GM12878 (cell line): Measurements from ENCODE around the gene LIX1. TPM values are rescaled to one million over a fixed set of nuclear protein-coding genes. Genes with fewer than 3 reads are reported as not detected.

Experiments used
- ATAC-seq: fragments of 200-7000 bp; cut with Tn5 transposase; 3 replicates; pipeline ENCODE4 v1.9.1; 2020; ENCODE audit warnings: mild to moderate bottlenecking, moderate library complexity
- BruUV-seq: library from RNA; stranded (reverse); fragments of 400-500 nt; replicated peaks from 2 replicates; lab custom pipeline; 2021; lab: Mats Ljungman, UMichigan
- CTCF ChIA-PET: fragments of 300-600 bp; sonication (Branson Sonifier 250); formaldehyde crosslinking; extraction: SDS; loops from one replicate; lab custom pipeline; 2021; ENCODE audit warnings: inconsistent platforms; lab: Yijun Ruan, JAX
- POLR2A ChIA-PET: fragments of 350-600 bp; formaldehyde crosslinking; extraction: SDS; loops from one replicate; lab custom pipeline; 2021; ENCODE audit warnings: inconsistent platforms; lab: Charles Lee
- RAD21 ChIA-PET: fragments of 300-600 bp; sonication (Branson Sonifier 250); formaldehyde crosslinking; loops from one replicate; lab custom pipeline; 2023; ENCODE audit warnings: antibody characterized with exemption; ENCODE audit not compliant: unreplicated experiment; lab: Charles Lee
- SMC1A ChIA-PET: fragments of 300-600 bp; sonication (Branson Sonifier 250); formaldehyde crosslinking; loops from one replicate; lab custom pipeline; 2023; ENCODE audit not compliant: unreplicated experiment, uncharacterized antibody; lab: Charles Lee
- DNase-seq: peaks from one replicate; pipeline ENCODE4 v3.0.0-alpha.2; 2011; ENCODE audit warnings: low read depth, low spot score
- FAIRE-seq: peaks from 3 replicates; lab custom pipeline; 2011; peaks lifted over from hg19 to GRCh38; lab: Jason Lieb, UNC
- H2AFZ ChIP-seq: 2 replicates; pipeline ENCODE4 v1.6.0; 2011; ENCODE audit warnings: low read depth, low read length, control low read depth; ENCODE audit not compliant: control insufficient read depth
- H3K27ac ChIP-seq: 2 replicates; pipeline ENCODE4 v1.5.1; 2011; ENCODE audit warnings: control low read depth; ENCODE audit not compliant: control insufficient read depth, insufficient read depth
- H3K27me3 ChIP-seq, 2 experiments: replicated peaks in 1 of 2; 2 replicates each; pipeline versions ENCODE4 v1.6.0 to v1.6.1; 2011; ENCODE audit warnings: low read length in 1 of 2; ENCODE audit not compliant: control insufficient read depth in 2 of 2, insufficient read depth in 2 of 2
- H3K36me3 ChIP-seq, 2 experiments: 2 replicates each; pipeline ENCODE4 v1.5.1; 2011; ENCODE audit warnings: low read length in 1 of 2; ENCODE audit not compliant: control insufficient read depth in 2 of 2, insufficient read depth in 2 of 2
- H3K4me1 ChIP-seq: 2 replicates; pipeline ENCODE4 v1.6.1; 2011; ENCODE audit warnings: mild to moderate bottlenecking, low read length, moderate library complexity, mixed read lengths; ENCODE audit not compliant: control insufficient read depth, insufficient read depth
- H3K4me2 ChIP-seq: 2 replicates; pipeline ENCODE4 v1.6.0; 2011; ENCODE audit warnings: control low read depth; ENCODE audit not compliant: control insufficient read depth, insufficient read depth
- H3K4me3 ChIP-seq: fragments of 200-600 bp; sonication (generic); 2 replicates; pipeline ENCODE4 v1.5.1; 2016
- H3K79me2 ChIP-seq: 2 replicates; pipeline ENCODE4 v1.6.0; 2011; ENCODE audit warnings: low read length; ENCODE audit not compliant: control insufficient read depth, insufficient read depth
- H3K9ac ChIP-seq: 2 replicates; pipeline ENCODE4 v1.8.0; 2011; ENCODE audit warnings: low read length, control low read depth, mixed read lengths; ENCODE audit not compliant: control insufficient read depth, insufficient read depth
- H3K9me3 ChIP-seq: replicated peaks from 3 replicates; pipeline ENCODE4 v1.5.1; 2011; ENCODE audit warnings: mild to moderate bottlenecking, low read length; ENCODE audit not compliant: control insufficient read depth, insufficient read depth
- H4K20me1 ChIP-seq: 2 replicates; pipeline ENCODE4 v1.6.0; 2011; ENCODE audit not compliant: control insufficient read depth, insufficient read depth
- BHLHE40 ChIP-seq, 2 experiments: fragments of 450-650 bp in 1 of 2; IDR thresholded peaks; 2 replicates each; pipeline ENCODE4 v1.6.1; 2011 to 2017; ENCODE audit warnings: low read depth in 2 of 2, borderline replicate concordance in 1 of 2, improper control_type of control experiment in 1 of 2, low read length in 1 of 2, mild to moderate bottlenecking in 1 of 2
- EGR1 ChIP-seq, 2 experiments: IDR thresholded peaks; 1 replicate in 1 of 2; 2 replicates in 1 of 2; pipeline ENCODE4 v1.6.1; 2011 to 2012; ENCODE audit warnings: low read depth in 2 of 2, low read length in 2 of 2, borderline replicate concordance in 1 of 2, mild to moderate bottlenecking in 1 of 2, moderate library complexity in 1 of 2
- HDGF ChIP-seq: fragments of 450-650 bp; IDR thresholded peaks from 2 replicates; pipeline ENCODE4 v1.6.1; 2016; ENCODE audit warnings: antibody characterized with exemption
- NFYA ChIP-seq: IDR thresholded peaks from 2 replicates; pipeline ENCODE4 v1.6.1; 2011; ENCODE audit warnings: low read depth, mild to moderate bottlenecking, low read length, improper control_type of control experiment, borderline replicate concordance
- POU2F2 ChIP-seq: IDR thresholded peaks from 3 replicates; pipeline ENCODE4 v1.6.1; 2011; ENCODE audit warnings: low read depth, mild to moderate bottlenecking, low read length, borderline replicate concordance
- YBX1 ChIP-seq: fragments of 450-650 bp; IDR thresholded peaks from 2 replicates; pipeline ENCODE4 v1.6.1; 2016; ENCODE audit warnings: antibody characterized with exemption
- YY1 ChIP-seq: IDR thresholded peaks from 2 replicates; pipeline ENCODE4 v1.6.1; 2011; ENCODE audit warnings: low read depth, mild to moderate bottlenecking, low read length
- ZBTB40 ChIP-seq: fragments of 450-650 bp; IDR thresholded peaks from 2 replicates; pipeline ENCODE4 v1.6.1; 2016; ENCODE audit warnings: mild to moderate bottlenecking, moderate library complexity, borderline replicate concordance
- ZSCAN29 ChIP-seq: fragments of 450-650 bp; IDR thresholded peaks from 2 replicates; pipeline ENCODE4 v1.6.1; 2017; ENCODE audit warnings: mild to moderate bottlenecking, moderate library complexity
- WGBS: methylation state at CpG from one replicate; pipeline ENCODE4 v1.1.6; 2016; ENCODE audit warnings: low lambda C conversion rate; ENCODE audit not compliant: insufficient replicate concordance, insufficient coverage; ENCODE audit errors: missing lambda C conversion rate; 5-methylcytosine and 5-hydroxymethylcytosine counted together
- in situ Hi-C: fragments of 300-500 bp; cut with MboI; formaldehyde crosslinking; loops from 9 replicates; pipeline ENCODE4 v1.14.3; 2018; ENCODE audit warnings: mixed read lengths
- intact Hi-C: fragments of 100-400 bp; cut with micrococcal nuclease; formaldehyde crosslinking; loops from one replicate; pipeline ENCODE4 v1.14.2; 2022; ENCODE audit not compliant: unreplicated experiment
- polyA plus RNA-seq, 11 experiments: library from polyadenylated mRNA; depleted of rRNA in 4 of 11; unstranded in 6 of 11; stranded (reverse) in 5 of 11; fragments of >200 nt; fragmentation: Nextera tagmentation in 4 of 11; fragmentation: Illumina TruSeq in 1 of 11; extraction: Ambion mirVana in 4 of 11; extraction: Trizol in 1 of 11; gene quantifications; 1 replicate in 1 of 11; 2 replicates in 10 of 11; pipeline versions ENCODE4 v1.2.1 to v1.2.3, GENCODE V29; 2011 to 2016; ENCODE audit warnings: inconsistent platforms in 2 of 11, missing spikeins in 2 of 11, low read depth in 1 of 11
- total RNA-seq, 4 experiments: library from RNA; depleted of rRNA in 3 of 4; stranded (reverse); fragments of >200 nt in 3 of 4; fragmentation: Illumina TruSeq in 1 of 4; extraction: Trizol in 1 of 4; gene quantifications; 2 replicates each; pipeline versions ENCODE4 v1.2.1 to v1.2.3, GENCODE V29; 2013 to 2021
- TF ChIP-seq, protein P1 (sequence below): IDR thresholded peaks from 2 replicates; pipeline ENCODE4 v1.6.1; 2012; ENCODE audit warnings: mild to moderate bottlenecking, low read depth, low read length
- TF ChIP-seq, protein P2 (sequence below): fragments of 150-350 bp; IDR thresholded peaks from 2 replicates; pipeline ENCODE4 v1.6.1; 2016; ENCODE audit warnings: low read depth, low read length

Gene LIX1
- total and polyA plus RNA-seq, 10 of the 15 experiments (the other 5 are each of a cell fraction or from before 2014, with no cell fraction given) = 0.02 to 0.07 (median 0.04) TPM; not detected in 5

- TF ChIP-seq, protein P1, sequence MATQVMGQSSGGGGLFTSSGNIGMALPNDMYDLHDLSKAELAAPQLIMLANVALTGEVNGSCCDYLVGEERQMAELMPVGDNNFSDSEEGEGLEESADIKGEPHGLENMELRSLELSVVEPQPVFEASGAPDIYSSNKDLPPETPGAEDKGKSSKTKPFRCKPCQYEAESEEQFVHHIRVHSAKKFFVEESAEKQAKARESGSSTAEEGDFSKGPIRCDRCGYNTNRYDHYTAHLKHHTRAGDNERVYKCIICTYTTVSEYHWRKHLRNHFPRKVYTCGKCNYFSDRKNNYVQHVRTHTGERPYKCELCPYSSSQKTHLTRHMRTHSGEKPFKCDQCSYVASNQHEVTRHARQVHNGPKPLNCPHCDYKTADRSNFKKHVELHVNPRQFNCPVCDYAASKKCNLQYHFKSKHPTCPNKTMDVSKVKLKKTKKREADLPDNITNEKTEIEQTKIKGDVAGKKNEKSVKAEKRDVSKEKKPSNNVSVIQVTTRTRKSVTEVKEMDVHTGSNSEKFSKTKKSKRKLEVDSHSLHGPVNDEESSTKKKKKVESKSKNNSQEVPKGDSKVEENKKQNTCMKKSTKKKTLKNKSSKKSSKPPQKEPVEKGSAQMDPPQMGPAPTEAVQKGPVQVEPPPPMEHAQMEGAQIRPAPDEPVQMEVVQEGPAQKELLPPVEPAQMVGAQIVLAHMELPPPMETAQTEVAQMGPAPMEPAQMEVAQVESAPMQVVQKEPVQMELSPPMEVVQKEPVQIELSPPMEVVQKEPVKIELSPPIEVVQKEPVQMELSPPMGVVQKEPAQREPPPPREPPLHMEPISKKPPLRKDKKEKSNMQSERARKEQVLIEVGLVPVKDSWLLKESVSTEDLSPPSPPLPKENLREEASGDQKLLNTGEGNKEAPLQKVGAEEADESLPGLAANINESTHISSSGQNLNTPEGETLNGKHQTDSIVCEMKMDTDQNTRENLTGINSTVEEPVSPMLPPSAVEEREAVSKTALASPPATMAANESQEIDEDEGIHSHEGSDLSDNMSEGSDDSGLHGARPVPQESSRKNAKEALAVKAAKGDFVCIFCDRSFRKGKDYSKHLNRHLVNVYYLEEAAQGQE = no peak
- TF ChIP-seq ZSCAN29 = no peak
- no peak for TF ChIP-seq YBX1
Observed at GRCh38 chr5:97151370-97151769, 9.0 kb upstream of the LIX1 start (continued).

- no peaks in the 10 kb centered on the region for H3K79me2 ChIP-seq
- FAIRE-seq = no peak
- RAD21 ChIA-PET = interaction anchor here (1.2 kb wide), 2 partner anchors 8 to 11 kb away, joined by 4 to 5 read pairs; partner anchors contain the start of gene LIX1
- POLR2A ChIA-PET = no interaction called here
- in situ Hi-C loops = no loop called here
- no peaks in the 10 kb centered on the region for H4K20me1 ChIP-seq
- no peak overlapping the region for H3K9ac ChIP-seq
- CTCF ChIA-PET = interaction anchor here (8.0 kb wide), 1 partner anchor 13 kb away, joined by 97 read pairs; no protein-coding TSS in a partner anchor
- no peaks in the 10 kb centered on the region for H3K9me3 ChIP-seq
- WGBS = 33% methylated on average over 1 of the region's 1 CpG
- H2AFZ ChIP-seq = no peak overlapping the region
- H3K27me3 ChIP-seq = no peaks in the 10 kb centered on the region
- no peak overlapping the region for H3K4me3 ChIP-seq
- ATAC-seq = no peak
- intact Hi-C loops = no loop called here
- H3K36me3 ChIP-seq = no peaks in the 10 kb centered on the region
- H3K4me2 ChIP-seq = no peak overlapping the region
- no peak overlapping the region for H3K27ac ChIP-seq
- no peak for DNase-seq
- no TSS peak for BruUV-seq
- no peaks in the 10 kb centered on the region for H3K4me1 ChIP-seq
- SMC1A ChIA-PET = interaction anchor here (0.9 to 2.0 kb wide), 2 partner anchors 11 to 282 kb away, joined by 3 to 9 read pairs; no protein-coding TSS in a partner anchor
- TF ChIP-seq BHLHE40 (IDR thresholded peaks at IDR 0.05; ENCODE audit: borderline replicate concordance in 1 of 2, low read depth in 2 of 2, low read length in 1 of 2) (no peak), EGR1 (IDR thresholded peaks at IDR 0.05; ENCODE audit: borderline replicate concordance in 1 of 2, low read depth in 2 of 2, low read length in 2 of 2) (no peak), POU2F2 (no peak), YY1 (no peak), NFYA (no peak), ZBTB40 (no peak), HDGF (no peak)
- TF ChIP-seq, protein P2, sequence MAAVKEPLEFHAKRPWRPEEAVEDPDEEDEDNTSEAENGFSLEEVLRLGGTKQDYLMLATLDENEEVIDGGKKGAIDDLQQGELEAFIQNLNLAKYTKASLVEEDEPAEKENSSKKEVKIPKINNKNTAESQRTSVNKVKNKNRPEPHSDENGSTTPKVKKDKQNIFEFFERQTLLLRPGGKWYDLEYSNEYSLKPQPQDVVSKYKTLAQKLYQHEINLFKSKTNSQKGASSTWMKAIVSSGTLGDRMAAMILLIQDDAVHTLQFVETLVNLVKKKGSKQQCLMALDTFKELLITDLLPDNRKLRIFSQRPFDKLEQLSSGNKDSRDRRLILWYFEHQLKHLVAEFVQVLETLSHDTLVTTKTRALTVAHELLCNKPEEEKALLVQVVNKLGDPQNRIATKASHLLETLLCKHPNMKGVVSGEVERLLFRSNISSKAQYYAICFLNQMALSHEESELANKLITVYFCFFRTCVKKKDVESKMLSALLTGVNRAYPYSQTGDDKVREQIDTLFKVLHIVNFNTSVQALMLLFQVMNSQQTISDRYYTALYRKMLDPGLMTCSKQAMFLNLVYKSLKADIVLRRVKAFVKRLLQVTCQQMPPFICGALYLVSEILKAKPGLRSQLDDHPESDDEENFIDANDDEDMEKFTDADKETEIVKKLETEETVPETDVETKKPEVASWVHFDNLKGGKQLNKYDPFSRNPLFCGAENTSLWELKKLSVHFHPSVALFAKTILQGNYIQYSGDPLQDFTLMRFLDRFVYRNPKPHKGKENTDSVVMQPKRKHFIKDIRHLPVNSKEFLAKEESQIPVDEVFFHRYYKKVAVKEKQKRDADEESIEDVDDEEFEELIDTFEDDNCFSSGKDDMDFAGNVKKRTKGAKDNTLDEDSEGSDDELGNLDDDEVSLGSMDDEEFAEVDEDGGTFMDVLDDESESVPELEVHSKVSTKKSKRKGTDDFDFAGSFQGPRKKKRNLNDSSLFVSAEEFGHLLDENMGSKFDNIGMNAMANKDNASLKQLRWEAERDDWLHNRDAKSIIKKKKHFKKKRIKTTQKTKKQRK = no peak
Observed at GRCh38 chr5:97150401-97150800, 8.0 kb upstream of the LIX1 start.
